NCI-H2107 treated with DMSO at 0.1 percent for 48 hours (cell line): ENCODE measurements around the gene DYNLT5.

Source experiments
- DNase-seq: peaks from one replicate; lab custom pipeline; 2025; ENCODE audit not compliant: unreplicated experiment; lab: John Stamatoyannopoulos, UW

Gene DYNLT5

GRCh38 chr1:66747501-66747900 lies 4.8 kb upstream of the DYNLT5 start:
- DNase-seq = no peak

- DNase-seq = no peak
Measured at GRCh38 chr1:66750577-66750976, 1.7 kb upstream of the DYNLT5 start.

GRCh38 chr1:66751160-66751559 lies 1.1 kb upstream of the DYNLT5 start:
- no peak for DNase-seq

- no peak for DNase-seq
Measured at GRCh38 chr1:66752671-66753371, 562 bp downstream of the DYNLT5 start.

- DNase-seq = no peak
Measured at GRCh38 chr1:66757722-66758240, 5.5 kb downstream of the DYNLT5 start.

GRCh38 chr1:66758241-66758755 lies 6.0 kb downstream of the DYNLT5 start:
- DNase-seq = peak; percentile 39

- DNase-seq = no peak
Measured at GRCh38 chr1:66760506-66760905, 8.2 kb downstream of the DYNLT5 start.

- DNase-seq = no peak
Measured at GRCh38 chr1:66761221-66761620, 9.0 kb downstream of the DYNLT5 start.

- peak; percentile 61 for DNase-seq
Measured at GRCh38 chr1:66764994-66765578, 12.8 kb downstream of the DYNLT5 start.

GRCh38 chr1:66767626-66768025 lies 15.4 kb downstream of the DYNLT5 start:
- peak; percentile 35 for DNase-seq

GRCh38 chr1:66768965-66769364 lies 16.7 kb downstream of the DYNLT5 start:
- DNase-seq = peak; percentile 83

- DNase-seq = peak; percentile 82
Measured at GRCh38 chr1:66769512-66770229, 17.4 kb downstream of the DYNLT5 start.

- DNase-seq = peak; percentile 83
Measured at GRCh38 chr1:66770240-66770639, 18.0 kb downstream of the DYNLT5 start.

GRCh38 chr1:66770694-66771093 lies 18.4 kb downstream of the DYNLT5 start:
- peak; percentile 96 for DNase-seq

- no peak for DNase-seq
Measured at GRCh38 chr1:66773227-66773626, 21.0 kb downstream of the DYNLT5 start.

- DNase-seq = peak; percentile 79
Measured at GRCh38 chr1:66774438-66774837, 22.2 kb downstream of the DYNLT5 start.

- DNase-seq = no peak
Measured at GRCh38 chr1:66775646-66776045, 23.4 kb downstream of the DYNLT5 start.

GRCh38 chr1:66777831-66778230 lies 25.6 kb downstream of the DYNLT5 start:
- DNase-seq = peak; percentile 95

- peak; percentile 95 for DNase-seq
Measured at GRCh38 chr1:66778266-66778665, 26.0 kb downstream of the DYNLT5 start.

GRCh38 chr1:66778969-66779368 lies 26.7 kb downstream of the DYNLT5 start:
- peak; percentile 30 for DNase-seq

- DNase-seq = peak; percentile 15
Measured at GRCh38 chr1:66779475-66780078, 27.3 kb downstream of the DYNLT5 start.
